Progenitor cell of endocrine pancreas (in vitro differentiated cells): ENCODE data around the gene PIAS2. TPM values are rescaled to one million over a fixed set of nuclear protein-coding genes. Genes with fewer than 3 reads are reported as not detected.

Experiments used
- DNase-seq: peaks from one replicate; pipeline ENCODE4 v3.0.0; 2021; ENCODE audit warnings: low spot score; ENCODE audit not compliant: unreplicated experiment
- H3K27ac Mint-ChIP-seq: 2 replicates; pipeline ENCODE4 v1.8.0; 2021; ENCODE audit warnings: mild to moderate bottlenecking, moderate library complexity, mixed read lengths
- H3K27me3 Mint-ChIP-seq: 2 replicates; pipeline ENCODE4 v1.8.0; 2021; ENCODE audit warnings: mixed read lengths
- H3K36me3 Mint-ChIP-seq: 2 replicates; pipeline ENCODE4 v1.8.0; 2022; ENCODE audit warnings: mixed read lengths; ENCODE audit not compliant: insufficient read depth
- H3K4me1 Mint-ChIP-seq: 2 replicates; pipeline ENCODE4 v1.8.0; 2021; ENCODE audit warnings: low read depth, mixed read lengths
- H3K4me3 Mint-ChIP-seq: 2 replicates; pipeline ENCODE4 v1.8.0; 2021; ENCODE audit warnings: low read depth, mild to moderate bottlenecking, moderate library complexity, mixed read lengths
- H3K9me3 Mint-ChIP-seq: 2 replicates; pipeline ENCODE4 v1.8.0; 2021; ENCODE audit warnings: low read depth, mixed read lengths
- CTCF ChIP-seq: fragments of 200-600 bp; sonication (generic); IDR thresholded peaks from one replicate; pipeline ENCODE4 v1.5.0; 2021; ENCODE audit warnings: antibody characterized with exemption, mild to moderate bottlenecking; ENCODE audit not compliant: unreplicated experiment
- total RNA-seq: library from RNA; stranded (reverse); gene quantifications from 2 replicates; pipeline ENCODE4 v1.2.1, GENCODE V29; 2021

Gene PIAS2
- total RNA-seq, 1 donor from 2014 or later, result 36.3 TPM

- DNase-seq, result no peak
- H3K4me1 Mint-ChIP-seq, result peaks cover 20% of the 10 kb centered on the region
- no peak overlapping the region for H3K27ac Mint-ChIP-seq
- no peak overlapping the region for H3K4me3 Mint-ChIP-seq
- TF ChIP-seq CTCF, result no peak
- no peaks in the 10 kb centered on the region for H3K9me3 Mint-ChIP-seq
- H3K36me3 Mint-ChIP-seq, result no peaks in the 10 kb centered on the region
- peaks cover 39% of the 10 kb centered on the region for H3K27me3 Mint-ChIP-seq
Observed at GRCh38 chr18:46759890-46760289, 157.4 kb downstream of the PIAS2 start.

- Mint-ChIP-seq H3K36me3 (no peaks in the 10 kb centered on the region), H3K27me3 (peaks cover 58% of the 10 kb centered on the region), H3K4me3 (peak within 1 kb of the TSS; percentile 71), H3K27ac (peak within 1 kb of the TSS; percentile 61), H3K4me1 (peaks cover 20% of the 10 kb centered on the region), H3K9me3 (no peaks in the 10 kb centered on the region)
- peak; percentile 42 for DNase-seq
- TF ChIP-seq CTCF, result no peak
Observed at GRCh38 chr18:46756559-46757201, 160.6 kb downstream of the PIAS2 start, which contains the start of gene ST8SIA5. Gene ST8SIA5, minus strand, starts transcription at chr18:46757053. Its CDS starts 545 bp downstream, at chr18:46756508.

GRCh38 chr18:46756025-46756558 is 161.2 kb downstream of the PIAS2 start:
- TF ChIP-seq CTCF, result no peak
- Mint-ChIP-seq H3K4me3 (peak overlapping the region; percentile 59), H3K9me3 (no peaks in the 10 kb centered on the region), H3K27me3 (peaks cover 58% of the 10 kb centered on the region), H3K4me1 (peaks cover 20% of the 10 kb centered on the region), H3K36me3 (no peaks in the 10 kb centered on the region), H3K27ac (no peak overlapping the region)
- no peak for DNase-seq

GRCh38 chr18:46755315-46756024 is 161.8 kb downstream of the PIAS2 start:
- peaks cover 60% of the 10 kb centered on the region for H3K27me3 Mint-ChIP-seq
- H3K4me3 Mint-ChIP-seq, result peak overlapping the region; percentile 64
- H3K9me3 Mint-ChIP-seq, result no peaks in the 10 kb centered on the region
- DNase-seq, result no peak
- H3K27ac Mint-ChIP-seq, result no peak overlapping the region
- no peaks in the 10 kb centered on the region for H3K36me3 Mint-ChIP-seq
- peaks cover 20% of the 10 kb centered on the region for H3K4me1 Mint-ChIP-seq
- no peak for TF ChIP-seq CTCF

- peak overlapping the region; percentile 64 for H3K4me3 Mint-ChIP-seq
- peak; percentile 41 for TF ChIP-seq CTCF
- H3K9me3 Mint-ChIP-seq, result no peaks in the 10 kb centered on the region
- DNase-seq, result no peak
- peaks cover 60% of the 10 kb centered on the region for H3K27me3 Mint-ChIP-seq
- H3K4me1 Mint-ChIP-seq, result peaks cover 19% of the 10 kb centered on the region
- H3K36me3 Mint-ChIP-seq, result no peaks in the 10 kb centered on the region
- no peak overlapping the region for H3K27ac Mint-ChIP-seq
Observed at GRCh38 chr18:46754661-46755292, 162.5 kb downstream of the PIAS2 start.
